ENCODE data around the gene PPP2R2B.

GRCh38 chr5:146815411-146815810 lies 63.1 kb downstream of the PPP2R2B start:
- TF ChIP-seq, protein P1, sequence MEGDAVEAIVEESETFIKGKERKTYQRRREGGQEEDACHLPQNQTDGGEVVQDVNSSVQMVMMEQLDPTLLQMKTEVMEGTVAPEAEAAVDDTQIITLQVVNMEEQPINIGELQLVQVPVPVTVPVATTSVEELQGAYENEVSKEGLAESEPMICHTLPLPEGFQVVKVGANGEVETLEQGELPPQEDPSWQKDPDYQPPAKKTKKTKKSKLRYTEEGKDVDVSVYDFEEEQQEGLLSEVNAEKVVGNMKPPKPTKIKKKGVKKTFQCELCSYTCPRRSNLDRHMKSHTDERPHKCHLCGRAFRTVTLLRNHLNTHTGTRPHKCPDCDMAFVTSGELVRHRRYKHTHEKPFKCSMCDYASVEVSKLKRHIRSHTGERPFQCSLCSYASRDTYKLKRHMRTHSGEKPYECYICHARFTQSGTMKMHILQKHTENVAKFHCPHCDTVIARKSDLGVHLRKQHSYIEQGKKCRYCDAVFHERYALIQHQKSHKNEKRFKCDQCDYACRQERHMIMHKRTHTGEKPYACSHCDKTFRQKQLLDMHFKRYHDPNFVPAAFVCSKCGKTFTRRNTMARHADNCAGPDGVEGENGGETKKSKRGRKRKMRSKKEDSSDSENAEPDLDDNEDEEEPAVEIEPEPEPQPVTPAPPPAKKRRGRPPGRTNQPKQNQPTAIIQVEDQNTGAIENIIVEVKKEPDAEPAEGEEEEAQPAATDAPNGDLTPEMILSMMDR (conservative IDR thresholded peaks at IDR 0.05; ENCODE audit: low read depth, low read length): no peak
- TF ChIP-seq POLR2A (IDR thresholded peaks at IDR 0.05; ENCODE audit: low read depth, low read length) (no peak), USF2 (IDR thresholded peaks at IDR 0.05; ENCODE audit: low read depth, low read length) (no peak), CEBPB (IDR thresholded peaks at IDR 0.05; ENCODE audit: low read depth, low read length) (peak; percentile 35; the same call in 1 of the 2 replicates), SMC3 (IDR thresholded peaks at IDR 0.05; ENCODE audit: low read depth, low read length) (no peak), NFE2L2 (IDR thresholded peaks at IDR 0.05; ENCODE audit: low read depth, low read length) (no peak)
